Panc1 (cell line): ENCODE results near the gene C21orf91. TPM values are rescaled to one million over a fixed set of nuclear protein-coding genes. Genes with fewer than 3 reads are reported as not detected.

ENCODE experiments used
- ATAC-seq: fragments of 200-7000 bp; cut with Tn5 transposase; 2 replicates; pipeline ENCODE4 v1.9.1; 2020; ENCODE audit warnings: mild to moderate bottlenecking, moderate library complexity
- BruUV-seq: library from RNA; stranded (reverse); fragments of 400-500 nt; replicated peaks from 2 replicates; lab custom pipeline; 2021; lab: Mats Ljungman, UMichigan
- CTCF ChIA-PET: fragments of 300-600 bp; sonication (Branson Sonifier 250); formaldehyde crosslinking; loops from one replicate; lab custom pipeline; 2022; ENCODE audit warnings: antibody characterized with exemption; lab: Charles Lee
- POLR2A ChIA-PET: fragments of 300-600 bp; sonication (Branson Sonifier 250); formaldehyde crosslinking; loops from one replicate; lab custom pipeline; 2022; ENCODE audit warnings: antibody characterized with exemption; lab: Charles Lee
- DNase-seq: peaks from one replicate; pipeline ENCODE4 v3.0.0-alpha.2; 2010; ENCODE audit warnings: low read depth, low spot score
- H3K27ac ChIP-seq: 2 replicates; pipeline ENCODE4 v1.5.1; 2011; ENCODE audit warnings: mild to moderate bottlenecking, low read length, inconsistent platforms
- H3K27me3 ChIP-seq: fragments of 200-500 bp; sonication (Bioruptor generic); 2 replicates; pipeline ENCODE4 v1.6.0; 2014; ENCODE audit warnings: low read length, inconsistent platforms; ENCODE audit not compliant: control insufficient read depth, insufficient read depth
- H3K36me3 ChIP-seq: fragments of 200-500 bp; sonication (Bioruptor generic); 2 replicates; pipeline ENCODE4 v1.5.1; 2014; ENCODE audit warnings: inconsistent platforms, mild to moderate bottlenecking, low read length, moderate library complexity; ENCODE audit not compliant: control insufficient read depth, insufficient read depth
- H3K4me1 ChIP-seq: 2 replicates; pipeline ENCODE4 v1.5.1; 2011; ENCODE audit warnings: inconsistent platforms, mild to moderate bottlenecking, low read length, moderate library complexity; ENCODE audit not compliant: control insufficient read depth, insufficient read depth
- H3K4me3 ChIP-seq, 2 experiments: 2 replicates each; pipeline ENCODE4 v1.5.1; 2011 to 2012; ENCODE audit warnings: low read depth in 2 of 2, low read length in 2 of 2, mild to moderate bottlenecking in 2 of 2, inconsistent platforms in 1 of 2, moderate library complexity in 1 of 2
- H3K9me3 ChIP-seq: fragments of 200-500 bp; sonication (Bioruptor generic); 2 replicates; pipeline ENCODE4 v1.5.1; 2014; ENCODE audit warnings: low read depth, mild to moderate bottlenecking, inconsistent platforms, low read length, moderate library complexity; ENCODE audit not compliant: control insufficient read depth, insufficient read depth
- CTCF ChIP-seq: fragments of 450-650 bp; IDR thresholded peaks from 2 replicates; pipeline ENCODE4 v1.5.1; 2017; ENCODE audit warnings: mild to moderate bottlenecking
- POLR2AphosphoS5 ChIP-seq: IDR thresholded peaks from 2 replicates; pipeline ENCODE4 v1.6.1; 2012; ENCODE audit warnings: mild to moderate bottlenecking, low read depth, low read length, moderate library complexity
- REST ChIP-seq, 2 experiments: IDR thresholded peaks; 2 replicates each; pipeline ENCODE4 v1.6.1; 2011 to 2012; ENCODE audit warnings: low read depth in 2 of 2, control low read depth in 1 of 2, low read length in 1 of 2, mild to moderate bottlenecking in 1 of 2, moderate library complexity in 1 of 2; ENCODE audit not compliant: insufficient read depth in 1 of 2
- SIN3A ChIP-seq: IDR thresholded peaks from 2 replicates; pipeline ENCODE4 v1.6.1; 2012; ENCODE audit warnings: low read depth, mild to moderate bottlenecking, low read length, moderate library complexity, borderline replicate concordance; ENCODE audit not compliant: insufficient read depth
- TCF7L2 ChIP-seq: IDR thresholded peaks from 2 replicates; pipeline ENCODE4 v1.6.1; 2011; ENCODE audit warnings: mild to moderate bottlenecking, low read depth, low read length, inconsistent platforms
- in situ Hi-C: cut with HindIII; loops from 2 replicates; pipeline ENCODE4 v1.10.0; 2016; ENCODE audit warnings: low sequenced_read_pairs, low pct_unique_long_range_greater_than_20kb
- intact Hi-C: fragments of 100-400 bp; cut with micrococcal nuclease; formaldehyde crosslinking; loops from one replicate; pipeline ENCODE4 v1.10.0; 2022; ENCODE audit not compliant: unreplicated experiment
- total RNA-seq: library from RNA; stranded (reverse); gene quantifications from one replicate; pipeline ENCODE4 v1.2.1, GENCODE V29; 2021; ENCODE audit not compliant: unreplicated experiment

Gene C21orf91
- total RNA-seq, 1 experiment from 2014 or later, result 13.3 TPM

DNA sequence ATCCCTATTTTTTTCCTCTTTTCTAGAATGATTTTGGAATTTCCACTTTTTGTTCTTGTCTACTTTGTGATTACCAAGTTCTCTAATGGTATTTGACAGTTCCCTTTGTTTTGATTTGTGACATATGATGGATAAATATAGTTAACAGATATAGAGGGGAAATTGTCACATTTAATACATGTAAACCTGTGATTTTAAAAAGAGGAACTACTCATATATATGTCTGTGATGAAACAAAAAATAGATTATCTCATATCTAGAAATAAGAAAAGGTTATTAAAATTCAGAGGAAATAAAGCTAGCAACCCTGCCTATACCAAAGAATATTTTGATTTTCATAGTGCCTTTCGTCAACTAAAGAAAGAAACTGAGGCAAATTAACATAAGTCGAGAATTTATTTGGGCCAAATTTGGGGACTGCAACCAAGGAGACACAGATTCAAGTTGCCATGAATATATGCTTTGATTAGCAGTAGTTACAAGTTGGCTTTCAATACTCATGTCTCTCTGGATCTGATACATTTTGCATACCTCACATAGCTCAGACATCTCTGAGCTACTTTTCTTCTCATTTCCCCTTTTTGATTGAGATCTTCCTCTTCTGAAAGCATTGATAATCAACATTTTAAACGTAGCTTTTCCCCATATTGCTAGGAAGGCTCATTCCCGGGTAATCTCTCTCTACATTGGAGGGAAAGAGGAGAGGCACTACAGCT lies 15.6 kb upstream of the C21orf91 start:
- TF ChIP-seq REST (IDR thresholded peaks at IDR 0.05; ENCODE audit: insufficient read depth in 1 of 2, low read depth in 2 of 2, low read length in 1 of 2) (no peak), TCF7L2 (no peak), CTCF (no peak), SIN3A (no peak), POLR2AphosphoS5 (no peak)
- DNase-seq, result no peak
- no TSS peak for BruUV-seq
- intact Hi-C loops (no loop called here), in situ Hi-C loops (no loop called here)
- Histone ChIP-seq H3K36me3 (no peaks in the 10 kb centered on the region), H3K27me3 (peaks cover 3% of the 10 kb centered on the region; the same call in 1 of the 2 replicates), H3K27ac (no peak overlapping the region), H3K9me3 (no peaks in the 10 kb centered on the region), H3K4me3 (no peak overlapping the region), H3K4me1 (no peaks in the 10 kb centered on the region)
- no peak for ATAC-seq
- ChIA-PET CTCF (no interaction called here), POLR2A (no interaction called here)

DNA sequence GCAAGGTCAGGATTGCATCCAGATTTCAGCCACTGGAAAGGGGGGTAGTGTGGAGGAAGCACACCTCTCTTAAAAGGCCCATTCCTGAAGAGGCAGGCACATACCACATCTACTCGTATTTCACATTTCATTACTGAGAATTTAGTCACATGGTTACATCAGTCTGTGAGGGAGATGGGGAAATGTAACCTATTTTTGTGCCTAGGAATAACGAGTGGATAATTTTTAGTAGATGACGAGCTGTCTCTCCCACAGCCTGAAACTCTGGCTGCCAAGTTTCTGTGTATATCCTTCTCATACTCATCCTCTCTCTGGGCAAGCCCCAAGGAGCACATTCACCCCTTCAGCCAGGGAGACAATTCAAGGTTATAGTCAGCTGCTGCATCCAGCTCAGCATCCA lies 10.3 kb upstream of the C21orf91 start:
- no TSS peak for BruUV-seq
- H3K4me1 ChIP-seq, result no peaks in the 10 kb centered on the region
- no peak overlapping the region for H3K27ac ChIP-seq
- no peak for DNase-seq
- ChIA-PET POLR2A (no interaction called here), CTCF (no interaction called here)
- in situ Hi-C loops (no loop called here), intact Hi-C loops (no loop called here)
- no peak for ATAC-seq
- no peak for TF ChIP-seq SIN3A
- no peak for TF ChIP-seq REST (IDR thresholded peaks at IDR 0.05; ENCODE audit: insufficient read depth in 1 of 2, low read depth in 2 of 2, low read length in 1 of 2)
- TF ChIP-seq TCF7L2, result no peak
- no peak for TF ChIP-seq CTCF
- TF ChIP-seq POLR2AphosphoS5, result no peak
- H3K27me3 ChIP-seq, result no peaks in the 10 kb centered on the region; the same call in 1 of the 2 replicates
- H3K36me3 ChIP-seq, result no peaks in the 10 kb centered on the region
- no peak overlapping the region for H3K4me3 ChIP-seq
- no peaks in the 10 kb centered on the region for H3K9me3 ChIP-seq
